Upper lobe of left lung (tissue), 4 donors: ENCODE data around the gene PRKN.

Experiments
- POLR2A ChIP-seq, 4 donors: fragments of 450-650 bp; IDR thresholded peaks; one replicate each; pipeline ENCODE4 v1.5.1; 2016 to 2017; ENCODE audit warnings: antibody characterized with exemption in 4 of 4, mild to moderate bottlenecking in 2 of 4
- POLR2AphosphoS5 ChIP-seq, 2 donors: sonication (generic); formaldehyde crosslinking; IDR thresholded peaks; one replicate each; pipeline ENCODE4 v1.5.1; 2017; ENCODE audit warnings: antibody characterized with exemption in 2 of 2
- TF ChIP-seq, protein P1 (sequence below), 6 experiments: fragments of 450-650 bp in 4 of 6; fragments of 200-600 bp in 2 of 6; sonication (generic) in 2 of 6; IDR thresholded peaks; one replicate each; pipeline ENCODE4 v1.5.1; 2016 to 2019; ENCODE audit warnings: antibody characterized with exemption in 6 of 6

DNA sequence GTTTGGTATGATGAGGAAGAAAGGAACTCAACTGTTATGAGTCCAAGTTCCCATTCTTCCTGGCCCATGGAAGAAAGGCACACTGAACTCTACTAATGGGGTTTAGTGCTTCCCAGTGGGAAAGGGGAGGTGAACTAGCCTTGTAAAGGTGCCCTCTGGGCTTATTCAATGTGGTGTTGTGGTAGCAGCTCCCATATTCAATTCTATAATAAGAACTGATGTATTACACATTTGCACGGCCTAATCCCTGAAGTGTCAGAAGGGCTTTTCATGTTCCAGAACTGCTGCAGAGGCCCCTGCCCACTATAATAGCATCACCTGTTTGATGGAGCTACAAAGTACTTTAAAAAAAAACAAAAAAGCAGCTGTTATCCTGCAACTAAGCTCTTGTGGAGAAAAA, 17.1 kb downstream of the PRKN start:
- TF ChIP-seq, protein P1, sequence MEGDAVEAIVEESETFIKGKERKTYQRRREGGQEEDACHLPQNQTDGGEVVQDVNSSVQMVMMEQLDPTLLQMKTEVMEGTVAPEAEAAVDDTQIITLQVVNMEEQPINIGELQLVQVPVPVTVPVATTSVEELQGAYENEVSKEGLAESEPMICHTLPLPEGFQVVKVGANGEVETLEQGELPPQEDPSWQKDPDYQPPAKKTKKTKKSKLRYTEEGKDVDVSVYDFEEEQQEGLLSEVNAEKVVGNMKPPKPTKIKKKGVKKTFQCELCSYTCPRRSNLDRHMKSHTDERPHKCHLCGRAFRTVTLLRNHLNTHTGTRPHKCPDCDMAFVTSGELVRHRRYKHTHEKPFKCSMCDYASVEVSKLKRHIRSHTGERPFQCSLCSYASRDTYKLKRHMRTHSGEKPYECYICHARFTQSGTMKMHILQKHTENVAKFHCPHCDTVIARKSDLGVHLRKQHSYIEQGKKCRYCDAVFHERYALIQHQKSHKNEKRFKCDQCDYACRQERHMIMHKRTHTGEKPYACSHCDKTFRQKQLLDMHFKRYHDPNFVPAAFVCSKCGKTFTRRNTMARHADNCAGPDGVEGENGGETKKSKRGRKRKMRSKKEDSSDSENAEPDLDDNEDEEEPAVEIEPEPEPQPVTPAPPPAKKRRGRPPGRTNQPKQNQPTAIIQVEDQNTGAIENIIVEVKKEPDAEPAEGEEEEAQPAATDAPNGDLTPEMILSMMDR (IDR thresholded peaks at IDR 0.05): no peak
- TF ChIP-seq POLR2A (IDR thresholded peaks at IDR 0.05): no peak
- no peak for TF ChIP-seq POLR2AphosphoS5 (IDR thresholded peaks at IDR 0.05)
